BLaER1 (cell line): ENCODE data around the gene TNFRSF6B.
"Not testable (repeated sequence)": the region's sequence is repeated elsewhere in the genome, so short reads cannot be mapped to it uniquely, and the experiment has no call there.

ENCODE experiments used
- H3K27ac ChIP-seq: shearing (Covaris generic); formaldehyde crosslinking; 2 replicates; pipeline ENCODE4 v1.8.1; 2022
- H3K27me3 ChIP-seq: shearing (Covaris generic); formaldehyde crosslinking; 2 replicates; pipeline ENCODE4 v1.8.1; 2022
- H3K36me3 ChIP-seq: shearing (Covaris generic); formaldehyde crosslinking; 2 replicates; pipeline ENCODE4 v1.8.1; 2022
- H3K4me1 ChIP-seq: shearing (Covaris generic); formaldehyde crosslinking; 2 replicates; pipeline ENCODE4 v1.8.1; 2022
- H3K4me2 ChIP-seq: shearing (Covaris generic); formaldehyde crosslinking; 2 replicates; pipeline ENCODE4 v1.8.1; 2022
- H3K4me3 ChIP-seq: shearing (Covaris generic); formaldehyde crosslinking; 2 replicates; pipeline ENCODE4 v1.8.1; 2022
- H3K9ac ChIP-seq: shearing (Covaris generic); formaldehyde crosslinking; 2 replicates; pipeline ENCODE4 v1.8.1; 2022
- H3K9me3 ChIP-seq: shearing (Covaris generic); formaldehyde crosslinking; 2 replicates; pipeline ENCODE4 v1.8.1; 2022
- H4K20me1 ChIP-seq: shearing (Covaris generic); formaldehyde crosslinking; 2 replicates; pipeline ENCODE4 v1.8.1; 2022
- Cebpa-rat ChIP-seq: shearing (Covaris generic); IDR thresholded peaks from 2 replicates; pipeline ENCODE4 v1.8.1; 2022

The TNFRSF6B gene

GRCh38 chr20:63661959-63662812, 34.3 kb upstream of the TNFRSF6B start:
- peaks cover 24% of the 10 kb centered on the region for H3K4me1 ChIP-seq
- H3K27ac ChIP-seq, result no peak overlapping the region
- H3K27me3 ChIP-seq, result no peaks in the 10 kb centered on the region
- no peaks in the 10 kb centered on the region for H4K20me1 ChIP-seq
- no peak overlapping the region for H3K4me3 ChIP-seq
- peaks cover 78% of the 10 kb centered on the region for H3K36me3 ChIP-seq
- H3K9me3 ChIP-seq, result no peaks in the 10 kb centered on the region
- TF ChIP-seq Cebpa-rat, result no peak
- H3K4me2 ChIP-seq, result no peak overlapping the region
- no peak overlapping the region for H3K9ac ChIP-seq

GRCh38 chr20:63662813-63663189, 33.7 kb upstream of the TNFRSF6B start:
- H4K20me1 ChIP-seq, result no peaks in the 10 kb centered on the region
- H3K9ac ChIP-seq, result no peak overlapping the region
- TF ChIP-seq Cebpa-rat, result no peak
- H3K4me2 ChIP-seq, result no peak overlapping the region
- H3K4me3 ChIP-seq, result no peak overlapping the region
- no peak overlapping the region for H3K27ac ChIP-seq
- H3K27me3 ChIP-seq, result no peaks in the 10 kb centered on the region
- H3K36me3 ChIP-seq, result peaks cover 84% of the 10 kb centered on the region
- H3K4me1 ChIP-seq, result peaks cover 18% of the 10 kb centered on the region
- no peaks in the 10 kb centered on the region for H3K9me3 ChIP-seq

GRCh38 chr20:63663332-63664066, 33.0 kb upstream of the TNFRSF6B start:
- H3K4me3 ChIP-seq, result no peak overlapping the region
- no peak overlapping the region for H3K27ac ChIP-seq
- H3K36me3 ChIP-seq, result peaks cover 91% of the 10 kb centered on the region
- H4K20me1 ChIP-seq, result no peaks in the 10 kb centered on the region
- peaks cover 18% of the 10 kb centered on the region for H3K4me1 ChIP-seq
- H3K27me3 ChIP-seq, result no peaks in the 10 kb centered on the region
- H3K9ac ChIP-seq, result no peak overlapping the region
- TF ChIP-seq Cebpa-rat, result no peak
- no peak overlapping the region for H3K4me2 ChIP-seq
- H3K9me3 ChIP-seq, result no peaks in the 10 kb centered on the region

- Histone ChIP-seq H3K4me3 (no peak overlapping the region), H3K4me2 (no peak overlapping the region), H3K9ac (no peak overlapping the region), H3K36me3 (peaks cover 98% of the 10 kb centered on the region), H3K27me3 (no peaks in the 10 kb centered on the region), H4K20me1 (no peaks in the 10 kb centered on the region), H3K9me3 (no peaks in the 10 kb centered on the region), H3K4me1 (peaks cover 12% of the 10 kb centered on the region), H3K27ac (no peak overlapping the region)
- no peak for TF ChIP-seq Cebpa-rat
These were observed 32.2 kb upstream of the TNFRSF6B start for GRCh38 chr20:63664143-63664851.

- no peak overlapping the region for H3K4me2 ChIP-seq
- H3K4me1 ChIP-seq, result 0 out of 2 replicates have a peak, but pooled peaks cover 6% of the 10 kb centered on the region
- TF ChIP-seq Cebpa-rat, result no peak
- no peak overlapping the region for H3K9ac ChIP-seq
- H3K9me3 ChIP-seq, result no peaks in the 10 kb centered on the region
- no peak overlapping the region for H3K27ac ChIP-seq
- H3K4me3 ChIP-seq, result no peak overlapping the region
- H3K27me3 ChIP-seq, result no peaks in the 10 kb centered on the region
- no peaks in the 10 kb centered on the region for H4K20me1 ChIP-seq
- H3K36me3 ChIP-seq, result peaks cover 91% of the 10 kb centered on the region
These were observed 31.4 kb upstream of the TNFRSF6B start for GRCh38 chr20:63664861-63665594.

- TF ChIP-seq Cebpa-rat, result no peak
- no peak overlapping the region for H3K9ac ChIP-seq
- 0 out of 2 replicates have a peak, but pooled peaks cover 6% of the 10 kb centered on the region for H3K4me1 ChIP-seq
- H3K36me3 ChIP-seq, result peaks cover 89% of the 10 kb centered on the region
- no peak overlapping the region for H3K4me2 ChIP-seq
- H3K27ac ChIP-seq, result no peak overlapping the region
- H4K20me1 ChIP-seq, result no peaks in the 10 kb centered on the region
- H3K9me3 ChIP-seq, result no peaks in the 10 kb centered on the region
- H3K4me3 ChIP-seq, result no peak overlapping the region
- no peaks in the 10 kb centered on the region for H3K27me3 ChIP-seq
These were observed 30.7 kb upstream of the TNFRSF6B start for GRCh38 chr20:63665708-63666107.

- no peaks in the 10 kb centered on the region for H3K27me3 ChIP-seq
- H3K4me1 ChIP-seq, result 0 out of 2 replicates have a peak, but pooled peaks cover 6% of the 10 kb centered on the region
- H3K36me3 ChIP-seq, result peaks cover 87% of the 10 kb centered on the region
- no peaks in the 10 kb centered on the region for H4K20me1 ChIP-seq
- H3K4me2 ChIP-seq, result no peak overlapping the region
- no peak overlapping the region for H3K4me3 ChIP-seq
- no peak overlapping the region for H3K9ac ChIP-seq
- H3K27ac ChIP-seq, result no peak overlapping the region
- no peak for TF ChIP-seq Cebpa-rat
- no peaks in the 10 kb centered on the region for H3K9me3 ChIP-seq
These were observed 28.6 kb upstream of the TNFRSF6B start for GRCh38 chr20:63667858-63668257.

GRCh38 chr20:63668351-63668750, 28.1 kb upstream of the TNFRSF6B start:
- Histone ChIP-seq H3K27me3 (no peaks in the 10 kb centered on the region), H3K36me3 (peaks cover 87% of the 10 kb centered on the region), H3K9ac (no peak overlapping the region), H3K4me1 (0 out of 2 replicates have a peak, but pooled peaks cover 6% of the 10 kb centered on the region), H3K4me2 (no peak overlapping the region), H3K4me3 (no peak overlapping the region), H3K27ac (no peak overlapping the region), H3K9me3 (no peaks in the 10 kb centered on the region), H4K20me1 (no peaks in the 10 kb centered on the region)
- TF ChIP-seq Cebpa-rat, result no peak

GRCh38 chr20:63671695-63672094, 24.8 kb upstream of the TNFRSF6B start:
- H4K20me1 ChIP-seq, H3K4me1 ChIP-seq, H3K27ac ChIP-seq, H3K4me2 ChIP-seq, H3K27me3 ChIP-seq, H3K9me3 ChIP-seq, H3K4me3 ChIP-seq, H3K9ac ChIP-seq: not testable (repeated sequence)
- peaks cover 86% of the 10 kb centered on the region for H3K36me3 ChIP-seq
